DMS114 treated with DMSO at 0.1 percent for 48 hours (cell line): ENCODE results near the gene TCERG1L.

Source experiments
- DNase-seq: peaks from one replicate; lab custom pipeline; 2025; ENCODE audit not compliant: unreplicated experiment; lab: John Stamatoyannopoulos, UW

The TCERG1L gene

DNA sequence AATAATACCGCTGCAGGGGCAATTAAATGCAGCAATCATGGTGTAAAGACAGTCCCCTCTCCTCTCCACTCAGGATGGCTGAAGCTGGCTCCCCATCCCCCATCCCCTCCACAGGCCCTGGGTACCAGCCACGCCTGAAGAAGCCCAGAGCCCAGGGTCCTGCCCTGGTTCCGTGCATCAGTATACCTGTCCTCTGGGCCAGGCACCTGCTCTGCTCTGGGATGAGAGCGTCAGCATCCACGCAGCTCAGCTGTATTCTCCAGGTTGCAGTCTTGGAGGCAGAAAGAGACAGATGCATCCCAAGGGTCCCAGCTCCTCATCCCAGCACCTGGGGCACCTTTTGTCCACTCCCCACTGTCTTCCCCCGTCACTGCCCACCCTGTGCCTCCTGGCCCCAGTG, 233.8 kb downstream of the TCERG1L start:
- no peak for DNase-seq

DNA sequence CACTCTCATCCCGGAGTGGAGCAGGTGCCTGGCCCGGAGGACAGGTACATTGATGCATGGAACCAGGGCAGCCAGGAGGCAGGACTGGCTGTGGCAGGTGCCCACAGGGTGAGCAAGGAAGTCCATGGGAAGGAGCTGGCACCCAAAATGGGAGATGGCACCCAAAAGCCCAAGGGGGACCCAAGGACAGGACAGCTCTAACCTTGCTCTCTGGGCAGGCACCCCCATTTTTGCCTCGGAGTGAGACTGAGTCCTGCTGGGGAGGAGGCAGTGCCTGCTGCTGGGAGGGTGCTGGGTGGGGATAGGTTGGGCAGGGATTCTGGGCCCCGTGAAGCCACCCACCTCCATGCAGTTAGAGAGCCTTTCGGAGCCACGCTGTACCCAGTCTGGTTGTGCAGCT, 234.5 kb downstream of the TCERG1L start:
- DNase-seq: no peak

DNA sequence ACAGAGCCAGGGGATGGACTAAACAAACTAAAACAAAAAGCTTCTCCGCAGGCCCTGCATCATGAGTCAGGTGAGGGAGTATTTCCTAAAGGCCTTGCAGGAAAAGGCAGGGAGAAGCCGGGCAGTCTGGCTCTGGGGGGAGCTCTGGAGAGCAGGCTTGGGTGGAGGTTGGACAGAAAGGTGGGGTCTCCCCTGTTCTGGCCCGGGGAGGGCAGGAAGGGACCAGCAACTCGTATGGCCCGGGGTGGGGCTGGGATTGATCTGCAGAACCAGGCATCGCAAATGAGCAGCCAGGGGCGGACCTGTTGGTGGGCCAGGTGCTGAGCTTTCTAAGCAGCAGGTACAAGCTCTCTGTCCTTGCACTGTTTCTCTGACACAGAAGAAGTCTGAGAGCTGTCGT, 235.2 kb downstream of the TCERG1L start:
- DNase-seq: no peak

DNA sequence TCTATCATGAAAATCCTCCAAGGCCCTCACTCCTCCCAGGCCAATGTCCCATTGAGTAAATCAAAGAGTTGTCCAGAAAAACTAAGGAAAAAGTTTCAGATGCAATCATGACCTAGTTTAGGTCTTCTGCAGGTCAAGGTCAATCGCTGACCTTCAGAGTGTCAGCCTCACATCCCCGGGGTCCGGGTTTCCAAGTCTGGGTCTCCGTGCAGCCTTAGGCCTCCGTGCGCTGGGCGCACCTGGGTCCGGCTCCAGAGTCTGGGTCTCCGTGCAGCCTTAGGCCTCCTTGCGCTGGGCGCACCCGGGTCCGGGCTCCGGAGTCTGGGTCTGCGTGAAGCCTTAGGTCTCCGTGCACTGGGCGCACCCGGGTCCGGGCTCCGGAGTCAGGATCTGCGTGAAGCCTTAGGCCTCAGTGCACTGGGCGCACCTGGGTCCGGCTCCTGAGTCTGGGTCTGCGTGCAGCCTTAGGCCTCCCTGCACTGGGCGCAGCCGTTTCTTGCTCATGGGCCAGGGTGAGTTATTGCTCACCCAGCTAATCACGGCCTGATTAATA, 236.2 kb downstream of the TCERG1L start:
- no peak for DNase-seq

- DNase-seq: no peak
Observed at GRCh38 chr10:131074682-131075081, 236.8 kb downstream of the TCERG1L start.

- no peak for DNase-seq
Observed at GRCh38 chr10:131073469-131074035, 238.0 kb downstream of the TCERG1L start.

- no peak for DNase-seq
Observed at GRCh38 chr10:131072651-131073468, 238.7 kb downstream of the TCERG1L start.

DNA sequence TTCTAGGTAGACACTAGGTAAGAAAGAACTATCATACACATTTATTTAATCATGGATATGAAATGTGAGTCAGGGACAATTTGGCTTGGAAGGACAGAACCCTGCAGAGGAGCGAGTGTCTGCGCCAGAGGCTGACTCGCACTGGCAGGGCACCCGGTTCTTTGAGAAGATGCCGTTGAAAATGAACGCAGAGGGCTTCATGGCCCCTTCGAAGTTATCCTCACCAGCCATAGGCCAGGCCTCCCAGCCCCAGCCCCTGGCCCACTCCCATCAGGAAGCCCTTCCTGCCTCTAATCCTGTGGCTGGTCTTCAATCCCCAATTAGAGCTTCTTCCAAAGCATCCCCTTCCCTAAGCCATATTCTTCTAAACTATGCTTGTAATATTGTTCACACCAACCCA, 239.8 kb downstream of the TCERG1L start:
- DNase-seq: no peak

- no peak for DNase-seq
Observed at GRCh38 chr10:131070856-131071255, 240.7 kb downstream of the TCERG1L start.

DNA sequence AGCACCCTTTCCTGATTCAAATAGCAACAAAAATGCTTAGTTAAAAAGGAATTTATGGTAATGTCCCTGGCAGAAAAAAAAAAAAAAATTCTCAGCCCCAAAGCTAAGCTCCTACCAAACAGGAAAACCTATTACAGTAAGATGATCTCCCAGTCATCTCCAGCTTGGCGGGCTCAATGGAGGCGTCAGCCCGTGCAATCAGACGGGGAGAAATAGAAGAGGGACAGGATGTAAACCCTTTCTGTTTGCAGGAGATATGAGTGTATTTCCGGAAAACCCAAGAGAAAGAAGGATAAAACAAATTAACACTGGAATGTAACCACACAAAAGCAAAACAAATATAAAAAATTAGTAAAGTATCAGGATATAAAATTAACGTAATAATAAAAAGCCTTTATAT, 242.8 kb downstream of the TCERG1L start:
- DNase-seq: no peak

GRCh38 chr10:131068311-131068710, 243.2 kb downstream of the TCERG1L start:
- no peak for DNase-seq

GRCh38 chr10:131067690-131068089, 243.8 kb downstream of the TCERG1L start:
- DNase-seq: no peak

DNA sequence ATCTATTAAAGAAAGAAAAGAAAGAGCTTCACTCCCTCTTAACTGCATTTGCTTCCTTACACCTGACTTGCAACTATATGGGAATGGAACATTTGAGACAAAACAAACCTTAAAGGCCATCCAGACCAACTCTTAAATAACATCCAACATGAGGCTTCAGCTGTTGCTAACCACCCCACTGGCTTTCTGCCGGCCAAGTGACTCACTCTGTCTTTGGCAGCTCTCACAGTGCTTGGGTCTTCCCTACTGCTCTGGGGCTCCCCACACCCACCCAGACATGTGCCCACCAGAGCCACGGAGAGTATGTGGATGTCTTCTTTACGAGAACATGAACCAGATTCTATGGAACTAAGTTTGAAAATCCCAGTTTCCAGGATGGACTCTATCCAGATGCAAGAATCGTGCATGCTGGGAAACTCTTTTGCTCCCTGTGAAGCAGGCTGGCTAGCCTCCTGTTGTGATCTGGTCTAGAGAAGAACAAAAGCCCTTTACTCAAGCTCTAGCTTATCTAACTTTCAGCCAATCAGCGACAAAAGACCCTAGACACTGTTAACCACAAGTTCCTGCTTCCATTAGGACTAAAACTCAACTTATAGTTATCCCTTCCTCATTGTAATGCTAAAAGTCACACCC, 245.7 kb downstream of the TCERG1L start:
- no peak for DNase-seq

GRCh38 chr10:131063311-131063710, 248.2 kb downstream of the TCERG1L start:
- no peak for DNase-seq

DNA sequence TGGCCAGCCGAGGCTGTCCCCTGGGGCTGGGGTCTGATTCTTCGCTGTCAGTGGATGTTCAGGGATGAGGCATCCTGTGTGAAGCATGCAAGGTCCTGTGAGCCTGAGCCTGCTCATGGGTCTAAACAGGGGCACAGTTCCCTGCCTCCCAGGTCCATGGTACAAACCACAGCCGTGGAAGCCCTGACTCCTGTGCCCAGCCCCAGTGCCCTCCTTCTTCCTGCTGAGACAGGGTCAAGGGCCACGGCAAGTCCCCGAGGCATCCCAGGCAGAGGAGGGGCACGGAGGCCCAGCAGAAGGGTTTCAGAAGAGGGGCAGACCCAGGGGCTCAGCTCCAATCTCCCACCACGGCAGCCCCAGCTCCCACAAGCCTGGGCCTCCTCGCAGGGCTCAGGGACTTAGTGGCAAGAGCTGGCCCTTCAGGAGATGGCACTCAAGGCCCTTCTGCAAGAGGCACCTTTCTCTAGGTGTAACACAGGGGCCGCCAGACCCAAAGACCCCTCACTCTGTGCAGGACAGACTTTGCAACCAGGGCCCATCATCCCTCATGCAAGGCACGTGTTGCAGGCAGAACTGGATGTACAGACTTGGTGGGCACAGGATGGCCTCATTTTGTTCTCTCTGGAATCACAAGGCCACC, 248.8 kb downstream of the TCERG1L start:
- DNase-seq: no peak

- DNase-seq: no peak
Observed at GRCh38 chr10:131061216-131061615, 250.3 kb downstream of the TCERG1L start.

DNA sequence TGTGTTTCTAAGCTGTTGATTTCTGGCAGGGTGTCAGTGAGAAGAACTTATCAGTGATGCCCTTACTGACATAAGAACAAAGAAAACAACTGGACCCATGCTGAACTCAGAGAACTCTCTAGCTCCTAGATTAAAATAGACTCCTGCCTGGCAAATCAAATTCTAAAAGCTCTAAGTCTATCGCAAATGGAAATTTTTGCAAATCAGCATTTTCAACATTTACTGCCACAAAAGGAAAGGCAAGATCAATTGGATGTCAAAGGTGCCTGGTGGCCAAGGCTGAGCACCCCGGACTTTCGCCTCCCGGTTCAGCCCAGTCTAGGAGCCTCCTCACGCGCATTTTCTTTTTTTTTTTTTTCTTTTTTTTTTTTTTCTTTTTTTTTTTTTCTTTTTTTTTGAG, 251.6 kb downstream of the TCERG1L start:
- DNase-seq: no peak

DNA sequence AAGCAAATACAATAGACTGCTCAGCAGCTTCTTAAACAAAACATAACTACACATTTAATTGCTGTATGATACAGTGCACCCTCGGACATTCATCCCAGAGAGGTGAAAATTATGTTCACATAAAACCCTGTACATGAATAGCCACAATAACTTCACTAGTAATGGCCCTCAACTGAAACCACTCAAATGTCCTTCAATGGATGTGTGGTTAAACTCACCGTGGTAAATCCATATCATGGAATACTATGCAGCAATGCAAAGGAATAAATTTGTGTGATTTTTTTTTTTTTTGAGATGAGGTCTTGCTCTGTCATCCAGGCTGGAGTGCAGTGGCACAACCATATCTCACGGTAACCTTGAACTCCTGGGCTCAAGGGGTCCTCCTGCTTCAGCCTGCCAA, 252.7 kb downstream of the TCERG1L start:
- no peak for DNase-seq

GRCh38 chr10:131056781-131057180, 254.7 kb downstream of the TCERG1L start:
- no peak for DNase-seq

DNA sequence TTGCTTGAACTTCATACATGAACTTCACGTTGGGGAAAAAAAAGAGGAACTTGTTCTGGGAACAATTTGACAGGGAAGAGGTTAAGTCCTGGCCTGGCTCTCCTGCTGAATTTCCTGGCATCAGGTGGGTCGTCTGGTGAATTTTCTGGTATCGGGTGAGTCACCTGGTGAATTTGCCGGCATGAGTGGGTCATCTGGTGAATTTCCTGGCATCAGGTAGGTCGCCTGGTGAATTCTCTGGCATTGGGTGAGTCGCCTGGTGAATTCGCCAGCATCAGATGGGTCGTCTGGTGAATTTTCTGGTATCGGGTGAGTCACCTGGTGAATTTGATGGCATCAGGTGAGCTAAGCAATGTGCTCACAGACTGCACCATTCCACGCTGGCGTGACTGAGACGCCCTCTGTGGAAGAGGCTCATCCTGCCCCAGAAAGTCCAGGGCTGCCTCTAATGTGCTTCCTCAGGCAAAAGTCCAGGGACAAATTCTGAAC, 255.4 kb downstream of the TCERG1L start:
- no peak for DNase-seq

- DNase-seq: no peak
Observed at GRCh38 chr10:131055437-131055836, 256.1 kb downstream of the TCERG1L start.
